OCI-LY7 (cell line): ENCODE data around the gene HAPLN3. TPM values are rescaled to one million over a fixed set of nuclear protein-coding genes. Genes with fewer than 3 reads are reported as not detected.

ENCODE experiments used
- BruUV-seq: library from RNA; stranded (reverse); fragments of 400-500 nt; replicated peaks from 2 replicates; lab custom pipeline; 2021; lab: Mats Ljungman, UMichigan
- CTCF ChIA-PET: fragments of 300-600 bp; sonication (Branson Sonifier 250); formaldehyde crosslinking; loops from one replicate; lab custom pipeline; 2022; ENCODE audit warnings: antibody characterized with exemption; ENCODE audit not compliant: unreplicated experiment; lab: Charles Lee
- POLR2A ChIA-PET: fragments of 300-600 bp; sonication (Branson Sonifier 250); formaldehyde crosslinking; loops from one replicate; lab custom pipeline; 2022; ENCODE audit warnings: antibody characterized with exemption; lab: Charles Lee
- DNase-seq: peaks from one replicate; pipeline ENCODE4 v3.0.0-alpha.2; 2015; ENCODE audit warnings: low spot score
- H2AFZ ChIP-seq: fragments of 200-600 bp; sonication (generic), shearing (Covaris generic); 2 replicates; pipeline ENCODE4 v1.6.1; 2014; ENCODE audit warnings: mild to moderate bottlenecking, antibody characterized with exemption, low read length, moderate library complexity
- H3K27ac ChIP-seq: fragments of 200-600 bp; sonication (generic); 2 replicates; pipeline ENCODE4 v1.5.1; 2014; ENCODE audit warnings: mixed run types, low read depth, mild to moderate bottlenecking, moderate library complexity, low read length, inconsistent platforms; ENCODE audit not compliant: poor library complexity, severe bottlenecking
- H3K36me3 ChIP-seq: fragments of 200-600 bp; sonication (generic); 2 replicates; pipeline ENCODE4 v1.6.1; 2014; ENCODE audit warnings: mild to moderate bottlenecking, antibody characterized with exemption, low read length, moderate library complexity, mixed read lengths; ENCODE audit not compliant: insufficient read depth
- H3K4me1 ChIP-seq: fragments of 200-600 bp; sonication (generic); 2 replicates; pipeline ENCODE4 v1.5.1; 2014; ENCODE audit warnings: mild to moderate bottlenecking, low read length; ENCODE audit not compliant: insufficient read depth, poor library complexity, severe bottlenecking
- H3K4me2 ChIP-seq: fragments of 200-600 bp; sonication (generic); 2 replicates; pipeline ENCODE4 v1.6.1; 2014; ENCODE audit warnings: mild to moderate bottlenecking, low read length
- H3K4me3 ChIP-seq: fragments of 200-600 bp; sonication (generic); 2 replicates; pipeline ENCODE4 v1.5.1; 2014; ENCODE audit warnings: mild to moderate bottlenecking, low read depth, low read length; ENCODE audit not compliant: poor library complexity, severe bottlenecking
- H3K79me2 ChIP-seq: fragments of 200-600 bp; sonication (generic); 2 replicates; pipeline ENCODE4 v1.6.1; 2016; ENCODE audit warnings: low read depth, mild to moderate bottlenecking, low read length, moderate library complexity, mixed read lengths; ENCODE audit not compliant: insufficient read depth
- H3K9me2 ChIP-seq: fragments of 200-600 bp; sonication (generic); 2 replicates; pipeline ENCODE4 v1.6.1; 2016; ENCODE audit warnings: mild to moderate bottlenecking, low read length, mixed read lengths; ENCODE audit not compliant: insufficient read depth
- H3K9me3 ChIP-seq: fragments of 200-600 bp; sonication (generic); 2 replicates; pipeline ENCODE4 v1.6.1; 2014; ENCODE audit warnings: mild to moderate bottlenecking, mixed run types, low read length, mixed read lengths
- H4K20me1 ChIP-seq: fragments of 200-600 bp; sonication (generic); 2 replicates; pipeline ENCODE4 v1.6.1; 2014; ENCODE audit warnings: mild to moderate bottlenecking, antibody characterized with exemption, low read length, moderate library complexity, mixed read lengths; ENCODE audit not compliant: insufficient read depth
- CTCF ChIP-seq: fragments of 200-600 bp; sonication (generic); conservative IDR thresholded peaks from 2 replicates; pipeline ENCODE4 v1.5.1; 2014; ENCODE audit warnings: mild to moderate bottlenecking, antibody characterized with exemption, low read length, moderate library complexity, mixed read lengths
- EZH2phosphoT487 ChIP-seq: fragments of 200-600 bp; sonication (generic); IDR thresholded peaks from 2 replicates; pipeline ENCODE4 v1.6.1; 2018; ENCODE audit warnings: low read depth, borderline replicate concordance, mild to moderate bottlenecking, mixed run types, antibody characterized with exemption, low read length, moderate library complexity, mixed read lengths
- intact Hi-C: fragments of 100-400 bp; cut with micrococcal nuclease; formaldehyde crosslinking; loops from one replicate; pipeline ENCODE4 v1.10.0; 2022; ENCODE audit not compliant: unreplicated experiment
- total RNA-seq, 2 experiments: library from RNA; depleted of rRNA in 1 of 2; stranded (reverse); fragments of >200 nt in 1 of 2; shearing (Covaris generic) in 1 of 2; gene quantifications; 2 replicates each; pipeline ENCODE4 v1.2.3, GENCODE V29; 2014 to 2022

The HAPLN3 gene
- total RNA-seq, 2 experiments from 2014 or later: 0.93 to 0.98 TPM

GRCh38 chr15:88902221-88902835, 7.0 kb upstream of the HAPLN3 start:
- no peak overlapping the region for H3K27ac ChIP-seq
- no peaks in the 10 kb centered on the region for H3K9me2 ChIP-seq
- ChIA-PET POLR2A (no interaction called here), CTCF (interaction anchor here (0.6 kb wide), 1 partner anchor 276 kb away, joined by 3 read pairs; no protein-coding TSS in a partner anchor)
- peaks cover 7% of the 10 kb centered on the region for H3K4me1 ChIP-seq
- no peaks in the 10 kb centered on the region for H4K20me1 ChIP-seq
- no TSS peak for BruUV-seq
- H3K4me2 ChIP-seq: no peak overlapping the region
- intact Hi-C loops: loop anchor here (10.0 kb wide), 1 partner anchor 278 kb away; the partner anchor contains the start of gene AEN
- H2AFZ ChIP-seq: no peak overlapping the region
- TF ChIP-seq EZH2phosphoT487: no peak
- TF ChIP-seq CTCF: no peak
- no peaks in the 10 kb centered on the region for H3K79me2 ChIP-seq
- H3K36me3 ChIP-seq: no peaks in the 10 kb centered on the region
- H3K9me3 ChIP-seq: no peaks in the 10 kb centered on the region
- no peak overlapping the region for H3K4me3 ChIP-seq
- DNase-seq: no peak

DNA sequence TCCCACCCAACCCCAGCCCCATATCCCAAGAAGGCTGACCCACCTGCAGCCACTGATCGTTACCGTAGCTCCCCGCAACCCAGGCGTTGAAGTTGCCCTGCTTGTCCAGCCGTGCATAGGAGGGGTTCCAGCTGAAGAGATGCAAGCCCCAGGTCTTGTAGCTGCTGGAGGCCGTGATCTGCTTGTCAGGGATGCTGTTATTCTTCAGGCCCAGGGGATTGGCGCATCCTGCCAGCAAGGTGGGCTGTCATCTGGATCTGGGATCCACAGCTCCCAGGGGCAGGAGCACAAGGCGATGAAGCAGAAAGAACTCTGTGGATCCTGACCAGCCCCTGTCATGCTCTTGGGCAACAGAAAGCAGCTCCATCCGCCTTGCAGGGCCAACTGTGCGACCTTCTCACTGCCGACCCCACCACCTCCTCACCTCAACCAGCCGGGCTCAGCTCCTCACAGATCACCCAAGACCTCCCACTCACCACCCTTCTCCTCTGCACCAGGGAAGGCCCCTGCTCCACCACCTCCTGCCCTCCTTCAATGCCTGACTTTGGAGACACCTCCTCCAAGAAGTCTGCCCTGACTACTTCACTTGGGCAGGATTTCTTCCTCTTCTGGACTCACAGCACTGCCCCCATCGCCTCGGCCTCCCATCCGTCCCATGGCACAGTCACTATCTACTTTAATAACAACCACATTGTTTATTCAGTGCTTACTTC, 6.3 kb upstream of the HAPLN3 start:
- no peak for DNase-seq
- Histone ChIP-seq H3K4me2 (no peak overlapping the region), H3K4me1 (peaks cover 7% of the 10 kb centered on the region), H3K4me3 (no peak overlapping the region), H2AFZ (no peak overlapping the region), H3K9me3 (no peaks in the 10 kb centered on the region), H3K79me2 (no peaks in the 10 kb centered on the region), H3K27ac (no peak overlapping the region), H4K20me1 (no peaks in the 10 kb centered on the region), H3K36me3 (no peaks in the 10 kb centered on the region), H3K9me2 (no peaks in the 10 kb centered on the region)
- TF ChIP-seq EZH2phosphoT487 (no peak), CTCF (no peak)
- POLR2A ChIA-PET: no interaction called here
- CTCF ChIA-PET: no interaction called here
- no TSS peak for BruUV-seq
- intact Hi-C loops: loop anchor here (10.0 kb wide), 1 partner anchor 277 kb away; the partner anchor contains the start of gene AEN
